ENCODE data around the gene MMD.

Gene MMD

GRCh38 chr17:55437159-55437605, 15.5 kb upstream of the MMD start:
- Histone ChIP-seq H3K4me3 (ENCODE audit: low read length, poor library complexity, severe bottlenecking) (no peak overlapping the region), H3F3A (ENCODE audit: low read depth) (no peaks in the 10 kb centered on the region), H3K9ac (ENCODE audit: low read depth, low read length, poor library complexity, severe bottlenecking) (no peak overlapping the region), H3K9me3 (ENCODE audit: insufficient read depth, low read depth, low read length) (no peaks in the 10 kb centered on the region), H3K9me2 (replicated peaks; ENCODE audit: low read depth, low read length) (no peaks in the 10 kb centered on the region), H4K20me1 (ENCODE audit: insufficient read depth, low read length, poor library complexity, severe bottlenecking) (no peaks in the 10 kb centered on the region), H2AFZ (ENCODE audit: low read length) (no peak overlapping the region), H3K36me3 (ENCODE audit: insufficient read depth, low read length) (no peaks in the 10 kb centered on the region), H3K27me3 (ENCODE audit: insufficient read depth, low read length, poor library complexity, severe bottlenecking) (no peaks in the 10 kb centered on the region), H3K4me1 (ENCODE audit: insufficient read depth, low read length, poor library complexity, severe bottlenecking) (no peaks in the 10 kb centered on the region), H3K79me2 (ENCODE audit: insufficient read depth, low read length) (no peaks in the 10 kb centered on the region), H3K4me2 (ENCODE audit: low read depth, low read length, poor library complexity, severe bottlenecking) (no peak overlapping the region)
- TF ChIP-seq EZH2phosphoT487 (IDR thresholded peaks at IDR 0.05; ENCODE audit: borderline replicate concordance) (no peak), CTCF (conservative IDR thresholded peaks at IDR 0.05; ENCODE audit: low read length) (no peak)

GRCh38 chr17:55436224-55437158, 14.9 kb upstream of the MMD start:
- Histone ChIP-seq H3K4me3 (ENCODE audit: low read length, poor library complexity, severe bottlenecking) (no peak overlapping the region), H4K20me1 (ENCODE audit: insufficient read depth, low read length, poor library complexity, severe bottlenecking) (no peaks in the 10 kb centered on the region), H3K9me2 (replicated peaks; ENCODE audit: low read depth, low read length) (no peaks in the 10 kb centered on the region), H3K4me1 (ENCODE audit: insufficient read depth, low read length, poor library complexity, severe bottlenecking) (no peaks in the 10 kb centered on the region), H3K4me2 (ENCODE audit: low read depth, low read length, poor library complexity, severe bottlenecking) (no peak overlapping the region), H2AFZ (ENCODE audit: low read length) (no peak overlapping the region), H3F3A (ENCODE audit: low read depth) (no peaks in the 10 kb centered on the region), H3K79me2 (ENCODE audit: insufficient read depth, low read length) (no peaks in the 10 kb centered on the region), H3K9me3 (ENCODE audit: insufficient read depth, low read depth, low read length) (no peaks in the 10 kb centered on the region), H3K36me3 (ENCODE audit: insufficient read depth, low read length) (no peaks in the 10 kb centered on the region), H3K27me3 (ENCODE audit: insufficient read depth, low read length, poor library complexity, severe bottlenecking) (no peaks in the 10 kb centered on the region), H3K9ac (ENCODE audit: low read depth, low read length, poor library complexity, severe bottlenecking) (no peak overlapping the region)
- TF ChIP-seq CTCF (conservative IDR thresholded peaks at IDR 0.05; ENCODE audit: low read length) (no peak), EZH2phosphoT487 (IDR thresholded peaks at IDR 0.05; ENCODE audit: borderline replicate concordance) (no peak)

GRCh38 chr17:55435408-55435807, 13.8 kb upstream of the MMD start:
- Histone ChIP-seq H3K36me3 (ENCODE audit: insufficient read depth, low read length) (no peaks in the 10 kb centered on the region), H3K9ac (ENCODE audit: low read depth, low read length, poor library complexity, severe bottlenecking) (no peak overlapping the region), H3K27me3 (ENCODE audit: insufficient read depth, low read length, poor library complexity, severe bottlenecking) (no peaks in the 10 kb centered on the region), H3K79me2 (ENCODE audit: insufficient read depth, low read length) (no peaks in the 10 kb centered on the region), H3F3A (ENCODE audit: low read depth) (no peaks in the 10 kb centered on the region), H3K4me3 (ENCODE audit: low read length, poor library complexity, severe bottlenecking) (no peak overlapping the region), H3K4me1 (ENCODE audit: insufficient read depth, low read length, poor library complexity, severe bottlenecking) (no peaks in the 10 kb centered on the region), H3K9me3 (ENCODE audit: insufficient read depth, low read depth, low read length) (no peaks in the 10 kb centered on the region), H2AFZ (ENCODE audit: low read length) (no peak overlapping the region), H3K9me2 (replicated peaks; ENCODE audit: low read depth, low read length) (no peaks in the 10 kb centered on the region), H3K4me2 (ENCODE audit: low read depth, low read length, poor library complexity, severe bottlenecking) (no peak overlapping the region), H4K20me1 (ENCODE audit: insufficient read depth, low read length, poor library complexity, severe bottlenecking) (no peaks in the 10 kb centered on the region)
- TF ChIP-seq EZH2phosphoT487 (IDR thresholded peaks at IDR 0.05; ENCODE audit: borderline replicate concordance) (no peak), CTCF (conservative IDR thresholded peaks at IDR 0.05; ENCODE audit: low read length) (no peak)

Data from Loucy (cell line).